MV-4-11 (cell line): ENCODE data around the gene ITGB6.
A peak's percentile ranks its signal among the peaks of the same experiment; 100 is the strongest.

Experiments
- DNase-seq: peaks from one replicate; lab custom pipeline; 2025; lab: John Stamatoyannopoulos, UW

The ITGB6 gene, protein sequence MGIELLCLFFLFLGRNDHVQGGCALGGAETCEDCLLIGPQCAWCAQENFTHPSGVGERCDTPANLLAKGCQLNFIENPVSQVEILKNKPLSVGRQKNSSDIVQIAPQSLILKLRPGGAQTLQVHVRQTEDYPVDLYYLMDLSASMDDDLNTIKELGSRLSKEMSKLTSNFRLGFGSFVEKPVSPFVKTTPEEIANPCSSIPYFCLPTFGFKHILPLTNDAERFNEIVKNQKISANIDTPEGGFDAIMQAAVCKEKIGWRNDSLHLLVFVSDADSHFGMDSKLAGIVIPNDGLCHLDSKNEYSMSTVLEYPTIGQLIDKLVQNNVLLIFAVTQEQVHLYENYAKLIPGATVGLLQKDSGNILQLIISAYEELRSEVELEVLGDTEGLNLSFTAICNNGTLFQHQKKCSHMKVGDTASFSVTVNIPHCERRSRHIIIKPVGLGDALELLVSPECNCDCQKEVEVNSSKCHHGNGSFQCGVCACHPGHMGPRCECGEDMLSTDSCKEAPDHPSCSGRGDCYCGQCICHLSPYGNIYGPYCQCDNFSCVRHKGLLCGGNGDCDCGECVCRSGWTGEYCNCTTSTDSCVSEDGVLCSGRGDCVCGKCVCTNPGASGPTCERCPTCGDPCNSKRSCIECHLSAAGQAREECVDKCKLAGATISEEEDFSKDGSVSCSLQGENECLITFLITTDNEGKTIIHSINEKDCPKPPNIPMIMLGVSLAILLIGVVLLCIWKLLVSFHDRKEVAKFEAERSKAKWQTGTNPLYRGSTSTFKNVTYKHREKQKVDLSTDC

DNA sequence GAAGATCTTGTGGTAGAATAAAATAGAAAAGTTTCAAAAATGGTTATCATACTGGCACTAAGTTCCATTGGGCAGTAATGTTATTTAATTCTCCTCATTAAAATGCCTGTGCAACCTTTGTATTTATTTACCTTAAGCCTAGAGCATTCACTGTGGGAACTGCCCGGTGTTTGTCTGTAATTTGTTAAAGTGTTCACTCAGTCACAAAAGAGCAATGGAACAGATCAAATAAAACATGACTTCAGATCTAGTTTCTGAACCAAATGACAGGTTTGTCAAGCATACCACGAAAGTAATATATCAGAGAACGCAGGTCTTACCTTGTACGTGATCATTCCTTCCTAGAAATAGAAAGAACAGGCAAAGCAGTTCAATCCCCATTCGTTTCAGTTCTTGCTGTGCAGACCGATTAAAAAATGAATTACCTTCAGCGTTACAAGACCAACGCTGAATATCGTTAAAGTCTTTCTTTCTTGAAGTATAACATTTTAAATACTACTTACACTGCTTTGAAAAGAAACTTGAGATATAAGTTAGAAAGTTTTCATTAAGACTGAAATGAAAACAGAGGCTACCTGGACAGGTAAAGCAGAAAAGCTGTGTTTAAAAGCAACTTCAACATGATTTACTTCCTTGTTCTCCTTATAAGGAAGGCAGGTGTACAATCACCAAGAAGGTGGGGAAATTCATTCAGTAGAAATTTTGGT lies at the start of gene ITGB6:
Gene ITGB6, minus strand, starts transcription at position 590 of the 707 bp plus-strand sequence. Its CDS starts 209 bp downstream, at position 381.
- no peak for DNase-seq

DNA sequence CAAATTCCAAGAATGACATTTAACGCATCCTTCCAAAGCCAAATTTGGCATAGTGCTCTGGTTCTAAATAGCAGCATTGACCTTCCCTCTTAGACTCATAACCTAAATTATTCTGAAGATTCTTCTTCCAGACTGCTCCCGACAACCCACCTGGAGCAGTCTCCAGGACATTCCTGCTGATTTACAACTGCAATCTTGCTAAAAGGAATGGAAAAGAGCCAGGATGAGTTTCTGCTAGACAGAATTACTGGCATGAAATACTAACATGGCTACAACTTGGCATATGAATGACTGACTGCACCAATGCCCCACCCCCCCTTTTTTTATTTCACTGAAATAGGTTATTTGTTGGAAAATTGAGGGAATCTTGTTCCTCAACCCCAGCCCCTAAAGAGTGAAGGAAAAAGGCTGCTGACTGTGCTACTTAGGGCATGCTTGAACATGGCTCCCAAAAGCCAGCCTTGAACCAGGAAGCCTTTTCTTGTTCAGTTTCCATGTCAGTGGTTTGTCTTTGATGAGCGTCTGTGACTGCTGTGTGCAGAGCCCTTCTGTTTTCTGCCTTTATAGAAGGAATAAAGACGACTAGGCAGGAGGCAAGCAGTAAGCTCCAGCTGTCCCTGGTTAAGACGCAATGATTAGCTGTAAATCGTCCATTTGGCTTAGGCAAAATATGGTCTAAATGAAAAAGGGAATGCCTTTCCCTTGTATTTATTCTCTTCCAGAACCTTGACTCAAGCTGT lies 47.4 kb upstream of the ITGB6 start:
- no peak for DNase-seq

DNA sequence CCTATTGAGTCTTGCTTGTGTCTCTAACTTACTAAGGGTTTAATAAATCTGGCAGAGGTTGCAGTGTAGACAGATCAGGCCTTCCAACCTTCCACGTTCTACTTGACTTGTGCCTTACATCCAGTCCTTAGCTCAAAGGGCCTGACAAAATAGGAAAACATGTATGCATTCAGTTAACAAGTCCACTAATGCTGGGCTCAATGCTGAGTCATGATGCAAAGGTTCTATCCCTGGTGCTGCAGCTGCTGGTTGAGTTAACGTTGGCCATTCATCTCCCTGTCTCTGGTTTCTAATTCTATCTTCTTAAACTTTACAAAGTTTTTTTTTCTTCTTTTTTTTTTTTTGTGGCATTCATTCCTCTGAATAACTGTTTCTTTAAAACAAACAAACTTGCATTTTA lies 46.3 kb upstream of the ITGB6 start:
- no peak for DNase-seq

DNA sequence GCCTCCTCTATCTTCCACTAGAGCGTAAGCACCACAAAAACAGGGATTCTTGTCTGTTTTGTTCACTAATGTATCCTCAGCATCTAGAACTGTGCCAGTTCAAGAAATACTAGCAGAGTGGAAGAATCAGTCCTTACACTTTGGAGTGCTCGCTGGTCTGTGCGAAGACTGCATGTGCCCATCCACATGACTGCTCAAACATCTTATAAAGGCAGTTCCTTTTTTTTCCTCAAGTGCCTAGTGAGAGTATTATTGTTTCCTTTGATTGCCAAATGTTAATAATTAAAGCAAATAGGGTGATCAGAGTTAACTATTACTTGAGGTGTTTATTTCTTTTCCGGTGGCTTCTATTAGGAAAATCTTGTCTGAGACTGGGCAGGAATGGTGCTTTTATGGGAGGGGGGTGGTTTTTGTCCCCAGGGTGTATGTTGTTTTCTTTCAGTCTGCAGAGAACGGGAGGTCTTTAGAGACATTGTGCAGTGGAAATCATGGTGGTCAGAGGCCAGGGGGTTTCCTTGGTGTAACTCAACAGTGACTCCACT lies 45.6 kb upstream of the ITGB6 start:
- DNase-seq = no peak

DNA sequence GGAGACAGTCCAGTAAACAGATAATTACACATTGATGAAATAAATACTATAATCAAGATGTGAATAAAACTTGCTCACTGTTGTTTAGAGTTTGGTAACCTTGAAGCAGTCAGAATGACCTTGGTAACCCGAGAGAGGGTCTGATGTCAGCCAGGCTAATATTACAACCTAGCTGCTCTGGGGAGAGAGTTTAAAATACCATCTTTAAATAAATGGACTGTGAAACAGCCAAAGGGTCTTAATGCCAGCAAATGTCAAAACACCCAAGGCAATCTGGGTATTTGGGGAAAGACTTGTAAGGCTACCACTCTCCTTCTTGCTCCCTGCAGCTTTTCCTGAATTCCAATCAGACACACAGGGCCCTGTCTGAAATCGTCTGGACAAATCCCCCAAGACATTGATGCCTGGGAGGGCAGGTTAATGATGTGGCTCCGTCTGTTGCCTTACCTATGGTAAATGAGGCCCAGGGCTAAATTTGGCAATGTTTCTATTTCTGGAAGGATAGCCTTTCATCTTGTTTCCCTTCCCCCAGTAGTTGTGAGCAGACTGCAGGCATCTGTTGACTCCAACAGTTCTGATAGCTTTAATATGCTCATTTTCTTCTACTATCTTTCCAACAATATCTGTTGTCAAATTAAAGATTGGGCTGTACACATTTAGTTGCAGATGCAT lies 43.0 kb upstream of the ITGB6 start:
- DNase-seq = no peak

DNA sequence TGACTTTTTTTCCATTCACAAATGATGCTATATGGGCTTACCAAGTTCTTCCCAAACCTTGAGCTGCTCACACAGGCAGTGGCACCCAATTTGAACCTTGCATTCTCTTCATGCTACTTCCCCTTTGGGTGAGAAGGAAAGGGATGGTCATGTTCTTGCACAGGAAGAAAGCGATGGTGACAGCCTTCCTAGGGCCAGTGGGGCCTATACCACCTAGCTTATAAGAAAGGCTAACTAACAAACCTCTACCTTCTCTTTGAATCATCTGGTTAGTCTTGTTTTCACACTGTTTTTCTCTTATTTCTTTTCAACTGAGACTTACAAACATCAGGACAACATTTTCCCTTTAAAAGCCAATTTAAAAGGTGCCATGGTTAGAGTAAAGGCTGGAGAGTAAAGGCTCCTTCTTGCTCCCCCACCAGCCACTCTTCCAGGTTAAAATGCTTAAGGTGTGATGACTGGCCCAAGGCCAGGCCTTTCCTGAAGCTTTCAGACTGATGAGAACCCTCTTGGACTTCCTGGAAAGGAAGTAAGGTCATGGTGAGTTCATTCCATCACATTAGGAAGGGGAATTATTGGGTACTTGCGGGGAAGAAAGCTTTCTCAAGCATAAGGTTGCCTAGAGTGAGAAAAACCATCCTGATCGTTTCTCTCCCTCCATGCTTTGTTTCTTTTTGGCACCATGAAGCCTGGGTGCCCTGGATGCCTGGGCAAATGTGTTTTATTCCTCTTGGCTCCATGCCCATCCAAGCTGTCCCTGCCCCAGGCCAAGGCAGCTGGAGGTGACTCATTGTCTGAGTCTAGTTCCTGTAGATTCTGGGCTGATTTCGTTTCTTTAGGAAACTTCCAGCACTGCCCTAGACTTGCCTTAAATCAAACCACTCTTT lies 41.4 kb upstream of the ITGB6 start:
- DNase-seq = peak; percentile 62

DNA sequence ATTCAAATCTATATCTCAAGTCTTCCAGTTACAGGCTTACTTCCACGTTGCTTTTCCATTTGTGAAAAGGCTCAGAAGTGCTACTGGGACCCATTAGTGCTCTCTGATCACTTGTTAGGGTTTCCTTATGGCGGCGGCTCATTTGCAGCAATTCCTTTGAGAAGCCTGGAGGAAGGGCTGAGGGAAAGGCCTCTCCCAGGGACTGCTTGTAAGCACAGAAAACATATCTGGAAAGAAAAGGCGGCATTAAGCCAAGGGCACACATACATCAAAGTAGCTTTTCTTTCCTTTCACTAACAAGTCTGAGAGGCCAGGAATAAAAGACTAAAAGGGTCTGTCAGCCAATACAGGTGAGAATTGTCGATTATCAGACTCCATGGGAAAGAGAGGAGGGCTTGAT lies 39.4 kb upstream of the ITGB6 start:
- DNase-seq = no peak

DNA sequence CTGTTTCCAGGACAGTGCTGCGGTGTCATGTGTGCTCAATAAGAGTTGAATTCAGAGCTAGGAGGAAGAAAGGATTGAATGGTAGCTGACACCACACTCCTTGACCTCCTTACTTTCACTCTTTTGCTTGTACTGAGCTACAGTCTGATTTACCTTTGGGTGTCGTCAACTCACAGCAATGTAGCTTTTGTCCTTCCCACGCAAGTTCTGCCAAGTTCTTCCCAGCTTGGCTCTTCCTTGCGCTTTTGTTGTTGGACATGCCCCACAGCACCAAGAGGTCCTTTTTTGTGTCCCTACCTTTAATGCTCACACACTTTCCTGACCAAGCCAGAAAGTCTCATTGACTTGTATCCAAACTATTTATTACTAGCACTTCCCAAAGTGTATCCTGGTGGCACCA lies 38.3 kb upstream of the ITGB6 start:
- no peak for DNase-seq

DNA sequence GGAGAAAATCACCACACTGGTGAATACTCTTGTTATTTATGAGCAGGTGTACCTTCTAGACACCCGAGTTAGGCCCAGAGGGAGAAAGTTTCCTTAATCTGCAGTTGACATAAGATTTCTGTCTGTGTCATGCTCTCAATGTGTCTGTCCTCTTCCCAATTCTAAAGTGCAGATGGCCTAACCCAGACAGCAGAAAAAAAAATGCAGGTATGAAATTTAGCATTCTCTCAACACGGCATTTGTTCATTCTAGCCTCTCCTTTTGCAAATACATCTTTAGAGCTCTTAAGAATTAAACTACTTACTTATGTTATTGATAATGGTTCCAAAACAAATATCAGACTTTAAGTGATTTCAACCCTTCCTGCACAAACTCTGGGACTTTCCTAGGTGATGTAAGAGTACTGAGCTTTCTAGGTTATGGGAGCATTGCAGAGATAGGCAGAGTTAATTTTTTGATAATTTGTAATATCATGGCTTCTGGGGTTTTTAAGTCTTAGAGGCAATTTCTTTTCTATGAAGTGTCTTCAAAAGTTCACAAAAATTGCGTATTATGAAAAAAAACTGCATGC lies 32.9 kb upstream of the ITGB6 start:
- DNase-seq = no peak

DNA sequence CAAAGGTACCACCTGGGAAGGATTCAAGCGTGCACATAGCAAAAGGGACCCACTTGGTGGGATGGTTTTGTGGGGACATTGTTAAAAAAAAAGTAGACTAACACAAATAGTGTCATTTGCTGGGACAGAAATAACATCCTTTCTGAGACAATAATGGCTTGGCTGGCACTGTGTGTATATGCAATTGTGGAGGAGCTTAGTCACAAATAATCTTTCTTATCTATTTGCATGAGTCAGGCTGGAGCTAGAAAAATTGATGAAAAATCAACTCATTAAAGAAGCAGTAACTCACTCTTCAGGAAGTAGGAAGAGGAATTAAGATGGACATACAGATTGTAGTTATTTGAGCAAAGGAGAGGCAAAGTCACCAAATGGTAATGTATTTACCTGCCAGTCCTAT lies 29.5 kb upstream of the ITGB6 start:
- no peak for DNase-seq

DNA sequence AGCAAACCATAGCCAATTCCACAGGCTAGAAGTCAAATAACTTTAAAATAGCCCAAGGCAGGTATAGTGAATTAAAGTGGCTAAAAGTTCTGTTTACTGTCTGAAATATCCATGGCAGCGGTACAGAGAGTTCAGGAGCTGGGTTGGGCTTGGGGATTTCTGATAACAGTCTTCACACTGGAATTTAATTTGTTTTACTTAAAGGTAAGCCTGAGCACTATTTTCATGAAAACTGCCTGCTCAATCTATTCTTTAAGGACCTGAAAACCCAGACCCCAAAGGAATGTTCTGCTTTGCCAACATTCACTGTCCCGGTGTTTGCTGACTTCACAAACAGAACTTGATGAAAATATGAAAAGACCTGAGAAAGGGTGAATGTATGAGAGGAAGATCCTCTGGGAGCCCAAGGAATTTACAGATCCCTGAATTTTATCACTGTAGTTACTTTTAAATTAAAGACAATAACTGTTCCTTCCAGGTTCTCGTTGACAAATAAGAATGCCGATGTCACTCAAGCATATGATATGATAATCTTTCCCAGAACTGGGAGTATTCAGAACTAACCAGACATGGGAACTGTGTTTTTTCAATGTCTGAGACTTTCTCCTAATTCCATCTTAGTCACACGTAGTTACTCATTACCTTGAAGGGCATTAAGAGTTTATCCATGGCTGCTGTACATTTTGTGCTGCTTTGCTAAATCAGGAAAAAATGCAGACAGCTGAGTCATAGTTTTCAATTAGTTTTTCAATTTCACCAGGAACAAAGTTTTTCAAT lies 28.3 kb upstream of the ITGB6 start:
- DNase-seq = no peak

DNA sequence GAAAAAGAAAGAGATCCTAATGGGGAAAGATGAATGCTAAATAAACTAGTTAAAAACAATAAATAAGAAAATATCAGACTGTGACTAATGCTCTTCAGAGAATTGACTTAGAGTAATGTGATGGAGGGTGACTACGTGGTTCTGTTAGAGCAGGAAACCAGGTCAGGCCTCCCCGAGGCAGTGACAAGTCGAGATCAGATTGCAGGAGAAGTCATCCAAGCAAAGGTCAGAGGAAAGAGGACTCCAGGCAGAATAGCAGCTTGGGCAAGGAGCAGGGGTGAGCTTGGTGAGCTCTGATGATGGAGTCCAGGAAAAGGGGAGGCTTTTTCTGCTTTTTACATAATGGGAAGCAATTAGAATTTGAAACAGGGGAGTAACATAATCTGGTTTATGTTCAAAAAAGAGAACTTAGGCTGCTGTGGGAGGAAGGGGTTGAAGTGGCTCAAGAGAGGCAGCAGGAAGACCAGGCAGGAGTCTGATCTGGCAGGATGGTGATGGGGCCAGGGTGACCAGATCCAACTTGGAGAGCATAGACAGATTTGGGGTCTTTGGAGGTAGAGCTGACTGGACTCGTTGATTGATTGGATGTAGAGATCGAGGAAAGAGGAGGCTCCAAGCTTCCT lies 27.3 kb upstream of the ITGB6 start:
- DNase-seq = no peak

DNA sequence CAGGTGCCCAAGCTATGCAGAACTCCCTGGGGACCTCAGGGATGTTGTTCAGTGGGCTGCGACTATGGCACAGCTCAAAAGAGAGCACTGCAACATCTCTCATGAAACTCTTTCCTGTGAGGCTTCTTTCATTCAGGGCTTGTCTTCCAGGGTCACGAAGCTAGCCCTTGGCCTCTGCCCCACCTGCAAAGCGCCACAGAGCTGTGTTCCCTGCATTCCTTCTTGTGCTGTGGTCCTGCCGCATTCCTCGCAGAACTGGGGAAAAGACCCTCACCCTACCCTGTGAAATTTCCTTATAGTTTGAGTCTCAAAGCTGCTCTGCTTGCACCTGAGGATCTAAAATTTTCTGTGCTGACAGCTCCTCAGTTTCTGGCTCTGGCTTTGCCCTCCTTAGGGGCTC lies 26.3 kb upstream of the ITGB6 start:
- no peak for DNase-seq

DNA sequence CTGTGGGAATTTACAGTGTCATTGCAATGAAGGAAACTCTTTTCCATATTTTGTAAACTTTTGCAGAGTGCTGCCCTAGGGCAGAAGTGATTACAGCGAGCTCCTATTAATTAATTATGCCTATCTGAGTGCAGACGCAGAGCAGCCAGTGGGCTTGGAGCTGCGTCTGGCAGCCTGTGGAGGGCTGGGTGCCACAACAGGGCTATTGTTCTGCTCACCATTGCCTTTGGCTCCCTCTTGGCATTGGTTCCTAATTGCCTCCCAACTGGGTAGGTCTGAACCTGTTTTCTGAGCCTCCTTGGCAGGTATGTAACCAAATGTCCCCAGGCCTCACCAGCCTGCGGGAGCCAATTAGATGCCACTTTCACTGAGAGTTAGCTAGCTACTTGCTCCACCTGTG lies 25.6 kb upstream of the ITGB6 start:
- no peak for DNase-seq

DNA sequence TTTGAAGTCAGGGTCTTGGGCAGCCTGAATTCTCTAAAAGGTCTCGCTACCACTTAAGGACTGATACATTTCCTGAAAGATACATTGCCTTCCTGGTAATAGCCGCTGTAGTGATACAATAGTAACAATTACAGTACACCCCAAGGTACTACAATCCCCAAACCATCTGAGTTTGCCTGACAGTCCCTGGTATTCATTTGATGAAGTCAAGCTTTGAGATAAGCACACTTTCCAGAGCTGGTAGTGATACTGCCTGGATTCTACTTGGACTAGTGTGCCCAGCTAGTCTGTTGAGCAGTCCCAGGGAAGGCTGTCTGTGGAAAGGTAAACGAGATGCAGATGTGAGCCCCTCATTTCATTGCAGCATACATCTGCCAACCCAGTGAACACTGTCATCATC lies 24.4 kb upstream of the ITGB6 start:
- DNase-seq = no peak

DNA sequence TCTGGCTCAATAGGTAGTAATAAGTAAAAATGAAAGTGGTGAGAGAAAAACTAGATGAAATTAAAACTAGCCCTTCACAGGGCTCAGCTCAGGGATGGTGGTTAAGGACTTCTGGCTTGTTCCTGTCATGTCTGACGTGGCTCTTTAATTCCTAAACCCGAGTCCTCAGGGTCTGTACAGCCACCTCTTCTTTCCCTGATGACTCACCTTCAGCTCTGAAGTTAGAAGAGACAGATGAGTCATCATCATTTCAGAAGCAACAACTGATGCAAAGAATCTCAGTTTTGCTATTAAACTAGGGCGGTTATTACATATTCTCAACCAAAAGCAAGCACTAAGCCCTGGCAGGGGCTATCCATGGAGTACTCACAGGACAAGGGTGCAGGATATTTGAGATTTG lies 24.0 kb upstream of the ITGB6 start:
- DNase-seq = peak; percentile 41

DNA sequence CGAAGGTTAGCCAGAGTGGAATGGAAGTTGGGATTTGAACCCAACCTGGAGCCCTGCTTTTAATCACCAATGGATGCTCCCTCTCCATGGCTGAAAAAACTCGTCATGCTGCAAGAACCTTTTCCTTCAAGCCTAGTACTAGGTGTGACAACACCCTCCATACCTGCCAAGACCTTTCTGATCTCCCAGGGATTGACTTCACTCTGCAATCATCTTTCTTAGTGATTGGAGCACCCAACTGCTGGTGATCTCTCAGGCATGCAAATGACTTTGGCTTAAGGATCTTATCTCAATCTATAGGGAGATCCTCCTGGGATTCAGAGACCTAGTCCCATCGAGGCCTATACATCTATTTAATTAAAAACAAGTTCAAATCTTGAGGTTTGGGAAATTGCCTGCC lies 23.5 kb upstream of the ITGB6 start:
- DNase-seq = no peak

DNA sequence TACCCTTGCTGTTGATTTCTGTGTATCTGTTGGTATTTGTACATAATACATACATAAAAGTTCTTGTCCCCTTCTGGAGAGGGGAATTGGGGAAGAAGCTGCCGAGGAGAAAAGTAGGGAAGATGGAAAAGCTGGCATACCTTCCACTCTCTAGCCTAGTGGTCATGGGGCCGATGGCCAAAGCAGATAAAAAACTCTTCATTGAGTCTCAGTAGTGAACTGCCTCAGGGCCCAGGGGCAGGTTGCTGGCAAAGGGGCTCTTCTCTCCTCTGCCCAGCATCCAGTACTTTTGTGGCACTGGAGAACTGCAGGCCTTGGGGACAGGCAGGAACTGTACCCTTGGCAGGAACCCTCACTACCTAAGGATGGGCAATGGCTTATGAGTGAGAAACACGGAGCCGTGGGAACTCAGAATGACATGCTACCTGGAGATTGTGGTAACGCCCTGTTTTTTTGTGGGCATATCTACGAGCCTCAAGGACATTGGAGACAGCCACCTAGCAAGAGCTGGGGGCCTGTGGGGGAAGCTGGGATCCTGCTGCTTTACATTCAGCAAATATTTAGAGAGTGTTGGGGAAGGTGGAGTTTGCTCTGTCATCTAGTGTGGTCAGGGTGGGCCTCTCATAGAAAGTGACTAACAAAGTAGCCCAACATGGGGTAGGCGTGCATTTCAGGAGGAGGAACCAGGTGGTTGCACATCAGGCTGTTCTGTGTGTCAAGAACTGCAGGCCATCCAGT lies 22.6 kb upstream of the ITGB6 start:
- DNase-seq = no peak
